PC-3 (cell line): ENCODE data around the gene L3MBTL4.

Source experiments
- EZH2 ChIP-seq: fragments of 300-600 bp; sonication (generic); IDR thresholded peaks from one replicate; pipeline ENCODE4 v1.6.1; 2017; ENCODE audit warnings: antibody characterized with exemption, mild to moderate bottlenecking, low read length; ENCODE audit not compliant: unreplicated experiment
- EZH2phosphoT487 ChIP-seq: fragments of 300-600 bp; sonication (generic); IDR thresholded peaks from 2 replicates; pipeline ENCODE4 v1.6.1; 2018; ENCODE audit warnings: mild to moderate bottlenecking, antibody characterized with exemption, low read length, borderline replicate concordance
- TF ChIP-seq, protein P1 (sequence below): fragments of 300-600 bp; sonication (generic); conservative IDR thresholded peaks from 2 replicates; pipeline ENCODE4 v1.5.1; 2017; ENCODE audit warnings: antibody characterized with exemption, low read depth, mild to moderate bottlenecking, low read length

DNA sequence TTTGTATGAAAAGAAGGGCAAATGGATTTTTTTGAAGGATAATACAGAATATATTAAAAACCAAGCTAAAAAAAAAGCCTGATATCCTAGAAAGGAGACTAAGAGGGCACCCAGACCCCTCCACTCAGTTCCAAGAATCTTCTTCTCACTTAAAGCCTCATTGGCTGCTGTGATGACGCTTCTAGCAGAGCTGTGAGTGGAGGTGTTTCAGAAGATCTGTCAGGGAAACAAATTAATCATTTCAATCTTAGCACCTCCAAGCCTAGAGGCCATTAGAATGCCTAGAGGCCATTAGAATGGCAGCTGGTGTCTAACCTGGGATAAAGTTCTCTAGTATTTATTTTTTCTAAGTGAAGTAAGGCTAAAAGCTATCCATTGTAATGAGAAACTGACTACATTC lies 355.2 kb downstream of the L3MBTL4 start:
- TF ChIP-seq, protein P1, sequence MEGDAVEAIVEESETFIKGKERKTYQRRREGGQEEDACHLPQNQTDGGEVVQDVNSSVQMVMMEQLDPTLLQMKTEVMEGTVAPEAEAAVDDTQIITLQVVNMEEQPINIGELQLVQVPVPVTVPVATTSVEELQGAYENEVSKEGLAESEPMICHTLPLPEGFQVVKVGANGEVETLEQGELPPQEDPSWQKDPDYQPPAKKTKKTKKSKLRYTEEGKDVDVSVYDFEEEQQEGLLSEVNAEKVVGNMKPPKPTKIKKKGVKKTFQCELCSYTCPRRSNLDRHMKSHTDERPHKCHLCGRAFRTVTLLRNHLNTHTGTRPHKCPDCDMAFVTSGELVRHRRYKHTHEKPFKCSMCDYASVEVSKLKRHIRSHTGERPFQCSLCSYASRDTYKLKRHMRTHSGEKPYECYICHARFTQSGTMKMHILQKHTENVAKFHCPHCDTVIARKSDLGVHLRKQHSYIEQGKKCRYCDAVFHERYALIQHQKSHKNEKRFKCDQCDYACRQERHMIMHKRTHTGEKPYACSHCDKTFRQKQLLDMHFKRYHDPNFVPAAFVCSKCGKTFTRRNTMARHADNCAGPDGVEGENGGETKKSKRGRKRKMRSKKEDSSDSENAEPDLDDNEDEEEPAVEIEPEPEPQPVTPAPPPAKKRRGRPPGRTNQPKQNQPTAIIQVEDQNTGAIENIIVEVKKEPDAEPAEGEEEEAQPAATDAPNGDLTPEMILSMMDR, result no peak
- TF ChIP-seq EZH2, result no peak
- TF ChIP-seq EZH2phosphoT487, result no peak
